ENCODE results near the gene MEFV.

MEFV gene

GRCh38 chr16:3292604-3293003, 36.2 kb upstream of the MEFV start:
- no peak for TF ChIP-seq CTCF (IDR thresholded peaks at IDR 0.05; ENCODE audit: borderline replicate concordance, control extremely low read depth, extremely low read depth, insufficient read depth, missing control alignments)
- no peak for DNase-seq (ENCODE audit: low spot score)
- in situ Hi-C loops (cut with MboI; ENCODE audit: low sequenced_read_pairs, unreplicated experiment) = no loop called here

GRCh38 chr16:3289998-3290673, 33.7 kb upstream of the MEFV start:
- DNase-seq (ENCODE audit: low spot score) = no peak
- in situ Hi-C loops (cut with MboI; ENCODE audit: low sequenced_read_pairs, unreplicated experiment) = no loop called here
- no peak for TF ChIP-seq CTCF (IDR thresholded peaks at IDR 0.05; ENCODE audit: borderline replicate concordance, control extremely low read depth, extremely low read depth, insufficient read depth, missing control alignments)

GRCh38 chr16:3285131-3285530, 28.7 kb upstream of the MEFV start:
- in situ Hi-C loops (cut with MboI; ENCODE audit: low sequenced_read_pairs, unreplicated experiment) = no loop called here
- DNase-seq (ENCODE audit: low spot score) = no peak
- TF ChIP-seq CTCF (IDR thresholded peaks at IDR 0.05; ENCODE audit: borderline replicate concordance, control extremely low read depth, extremely low read depth, insufficient read depth, missing control alignments) = no peak

GRCh38 chr16:3283543-3284447, 27.4 kb upstream of the MEFV start:
- TF ChIP-seq CTCF (IDR thresholded peaks at IDR 0.05; ENCODE audit: borderline replicate concordance, control extremely low read depth, extremely low read depth, insufficient read depth, missing control alignments) = no peak
- DNase-seq (ENCODE audit: low spot score) = no peak
- in situ Hi-C loops (cut with MboI; ENCODE audit: low sequenced_read_pairs, unreplicated experiment) = no loop called here

- peak; percentile 98 for DNase-seq (ENCODE audit: low spot score)
- no peak for TF ChIP-seq CTCF (IDR thresholded peaks at IDR 0.05; ENCODE audit: borderline replicate concordance, control extremely low read depth, extremely low read depth, insufficient read depth, missing control alignments)
- in situ Hi-C loops (cut with MboI; ENCODE audit: low sequenced_read_pairs, unreplicated experiment) = no loop called here
Observed at GRCh38 chr16:3282730-3283542, 26.5 kb upstream of the MEFV start, which contains the start of gene ZNF263. Gene ZNF263, plus strand, starts transcription at chr16:3283491. Its CDS starts 328 bp downstream, at chr16:3283819.

- TF ChIP-seq CTCF (IDR thresholded peaks at IDR 0.05; ENCODE audit: borderline replicate concordance, control extremely low read depth, extremely low read depth, insufficient read depth, missing control alignments) = no peak
- no peak for DNase-seq (ENCODE audit: low spot score)
- in situ Hi-C loops (cut with MboI; ENCODE audit: low sequenced_read_pairs, unreplicated experiment) = no loop called here
Observed at GRCh38 chr16:3282103-3282729, 25.8 kb upstream of the MEFV start.
